LoVo (cell line): ENCODE measurements around the gene RAPGEF2.
A peak's percentile ranks its signal among the peaks of the same experiment; 100 is the strongest.
"Not testable (repeated sequence)": the region's sequence is repeated elsewhere in the genome, so short reads cannot be mapped to it uniquely, and the experiment has no call there.

ENCODE experiments used
- DNase-seq: peaks from one replicate; pipeline ENCODE4 v3.0.0-alpha.2; 2016; ENCODE audit warnings: low spot score

The RAPGEF2 gene

GRCh38 chr4:159161436-159161835 is 58.6 kb downstream of the RAPGEF2 start:
- DNase-seq: not testable (repeated sequence)

GRCh38 chr4:159162576-159162975 is 59.7 kb downstream of the RAPGEF2 start:
- DNase-seq: no peak

GRCh38 chr4:159163521-159163920 is 60.6 kb downstream of the RAPGEF2 start:
- no peak for DNase-seq

- DNase-seq: no peak
Observed at GRCh38 chr4:159169404-159170302, 66.8 kb downstream of the RAPGEF2 start.

GRCh38 chr4:159171287-159171686 is 68.4 kb downstream of the RAPGEF2 start:
- peak; percentile 8 for DNase-seq

GRCh38 chr4:159173886-159174285 is 71.0 kb downstream of the RAPGEF2 start:
- DNase-seq: no peak

- DNase-seq: no peak
Observed at GRCh38 chr4:159174645-159175084, 71.8 kb downstream of the RAPGEF2 start.

- peak; percentile 82 for DNase-seq
Observed at GRCh38 chr4:159175085-159175988, 72.5 kb downstream of the RAPGEF2 start.

- no peak for DNase-seq
Observed at GRCh38 chr4:159175989-159176375, 73.1 kb downstream of the RAPGEF2 start.

- DNase-seq: no peak
Observed at GRCh38 chr4:159177265-159178150, 74.6 kb downstream of the RAPGEF2 start.

GRCh38 chr4:159178151-159178546 is 75.3 kb downstream of the RAPGEF2 start:
- DNase-seq: no peak

GRCh38 chr4:159178979-159179969 is 76.4 kb downstream of the RAPGEF2 start:
- no peak for DNase-seq

- DNase-seq: not testable (repeated sequence)
Observed at GRCh38 chr4:159183885-159184605, 81.2 kb downstream of the RAPGEF2 start.

- no peak for DNase-seq
Observed at GRCh38 chr4:159185591-159186023, 82.7 kb downstream of the RAPGEF2 start.

GRCh38 chr4:159188646-159189045 is 85.8 kb downstream of the RAPGEF2 start:
- no peak for DNase-seq

GRCh38 chr4:159190651-159191050 is 87.8 kb downstream of the RAPGEF2 start:
- DNase-seq: no peak

GRCh38 chr4:159191989-159192388 is 89.1 kb downstream of the RAPGEF2 start:
- DNase-seq: peak; percentile 35

GRCh38 chr4:159193046-159193620 is 90.3 kb downstream of the RAPGEF2 start:
- DNase-seq: no peak

- no peak for DNase-seq
Observed at GRCh38 chr4:159195361-159195769, 92.5 kb downstream of the RAPGEF2 start.
